NCI-H510A (cell line): ENCODE measurements around the gene JPT2.

Experiments used
- DNase-seq: peaks from one replicate; lab custom pipeline; 2025; lab: John Stamatoyannopoulos, UW

The JPT2 gene, protein sequence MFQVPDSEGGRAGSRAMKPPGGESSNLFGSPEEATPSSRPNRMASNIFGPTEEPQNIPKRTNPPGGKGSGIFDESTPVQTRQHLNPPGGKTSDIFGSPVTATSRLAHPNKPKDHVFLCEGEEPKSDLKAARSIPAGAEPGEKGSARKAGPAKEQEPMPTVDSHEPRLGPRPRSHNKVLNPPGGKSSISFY

DNA sequence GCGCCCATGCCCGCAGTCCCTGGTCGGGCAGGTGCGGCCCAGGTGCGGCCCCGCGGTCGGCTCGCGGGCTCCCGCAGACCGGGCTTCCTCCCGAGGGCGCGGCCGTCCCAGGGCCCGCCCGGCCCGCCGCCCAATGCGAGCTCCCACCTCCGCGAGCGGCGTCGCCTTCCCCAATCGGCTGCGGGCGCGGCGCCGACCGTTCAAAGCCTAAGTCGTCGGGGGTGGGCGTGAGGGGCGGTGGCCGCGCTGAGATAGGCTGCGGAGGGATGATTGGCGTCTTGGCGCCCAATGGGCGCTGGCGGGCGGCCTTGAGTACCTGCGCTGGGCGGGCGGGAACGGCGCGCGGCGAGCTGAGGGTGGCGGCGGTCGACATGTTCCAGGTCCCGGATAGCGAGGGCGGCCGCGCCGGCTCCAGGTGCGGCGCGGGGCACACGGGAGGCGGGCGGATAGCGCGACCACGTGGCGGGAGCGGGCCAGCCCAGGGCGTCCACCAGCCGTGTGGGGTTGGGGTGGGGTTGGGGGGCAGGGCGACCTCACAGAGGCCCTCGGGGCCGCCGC is at the start of gene JPT2:
JPT2 (plus strand) TSS at position 338 of the 558 bp plus-strand sequence; CDS start at position 372, 34 bp downstream.
- peak; percentile 91 for DNase-seq

DNA sequence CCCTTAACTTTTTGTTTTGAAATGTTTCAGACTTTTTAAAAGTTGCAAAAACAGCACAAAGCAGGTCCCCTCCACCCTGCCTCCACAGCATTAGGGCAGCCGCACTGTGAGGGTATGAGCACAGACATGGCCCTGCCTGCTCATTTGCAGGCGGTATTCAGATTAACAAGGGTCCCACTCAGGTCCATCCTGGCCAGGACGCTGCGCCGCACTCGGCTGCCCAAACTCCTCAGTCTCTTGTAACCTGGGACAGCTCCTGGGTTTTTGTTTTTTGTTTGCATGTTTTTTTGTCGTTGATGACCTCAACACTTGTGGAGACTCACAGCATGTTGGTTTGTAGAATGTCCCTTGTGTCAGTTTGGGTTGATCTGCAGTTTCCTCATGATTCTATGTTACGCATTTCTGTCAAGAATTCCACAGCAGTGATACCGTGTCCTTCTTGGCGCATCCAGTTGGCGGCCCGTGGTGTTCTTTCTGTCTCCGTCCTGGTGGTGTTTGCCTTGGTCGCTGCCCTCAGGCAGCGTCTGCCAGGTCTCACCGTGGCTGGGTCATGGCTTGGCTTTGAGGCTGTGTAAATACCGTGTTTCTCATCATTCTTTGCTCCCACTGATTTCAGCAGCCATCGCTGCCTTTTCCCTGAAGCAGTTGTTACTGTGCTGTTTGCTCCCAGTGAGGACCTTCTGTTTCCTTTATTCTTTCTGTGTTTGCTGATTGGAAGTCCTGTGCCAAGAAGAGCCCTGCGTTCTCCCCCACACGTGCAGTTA is 47.4 kb upstream of the JPT2 start:
- DNase-seq, result no peak

DNA sequence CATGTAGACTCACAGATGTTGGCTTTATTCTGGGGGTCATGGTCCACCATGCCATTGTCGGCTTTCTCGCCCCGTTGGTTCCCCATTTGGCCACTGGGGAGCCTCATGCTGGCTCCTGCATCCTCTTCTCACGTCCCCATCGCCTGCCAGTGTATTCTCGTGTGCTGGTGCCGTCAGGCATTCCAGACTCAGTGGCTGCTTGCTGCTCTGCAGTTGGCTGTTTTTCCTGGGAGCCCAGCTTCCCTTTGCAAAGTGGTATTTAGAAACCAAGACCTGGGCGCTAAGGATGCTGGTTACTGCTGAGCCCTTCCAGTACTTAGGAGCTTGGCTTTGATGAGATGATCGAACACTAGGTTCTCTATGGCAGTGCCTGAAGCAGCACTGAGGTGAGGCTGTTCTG is 46.8 kb upstream of the JPT2 start:
- no peak for DNase-seq

DNA sequence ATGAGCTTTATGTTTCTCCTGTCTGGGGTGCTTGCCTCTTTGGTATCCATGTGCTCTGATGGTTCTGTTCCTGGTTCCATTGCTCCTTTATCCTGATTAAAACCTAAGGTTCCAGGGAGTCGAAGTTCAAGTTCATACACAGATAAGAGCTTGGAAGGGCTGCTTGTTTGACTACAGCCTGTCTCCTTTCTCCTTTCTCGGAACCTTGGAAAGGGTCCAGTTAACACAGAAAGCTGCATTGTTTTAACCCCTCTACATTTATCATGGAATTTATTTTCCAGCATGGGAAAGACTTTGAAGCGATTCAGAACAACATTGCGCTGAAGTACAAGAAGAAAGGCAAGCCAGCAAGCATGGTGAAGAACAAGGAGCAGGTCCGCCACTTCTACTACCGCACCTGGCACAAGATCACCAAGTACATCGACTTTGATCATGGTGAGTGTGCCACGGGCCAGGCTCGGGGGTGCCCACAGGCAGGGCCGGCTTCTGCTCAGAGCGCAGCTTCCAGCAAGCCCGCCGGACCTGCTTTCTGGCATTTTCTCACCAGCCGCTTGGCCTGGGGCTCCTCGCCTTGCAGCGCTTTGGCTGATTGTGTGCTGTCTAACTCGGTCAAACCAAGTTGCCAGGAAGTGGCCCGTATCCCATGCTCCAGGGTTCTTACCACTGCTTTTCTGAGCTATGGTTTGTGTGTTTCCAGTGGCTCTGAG is 46.0 kb upstream of the JPT2 start:
- no peak for DNase-seq

DNA sequence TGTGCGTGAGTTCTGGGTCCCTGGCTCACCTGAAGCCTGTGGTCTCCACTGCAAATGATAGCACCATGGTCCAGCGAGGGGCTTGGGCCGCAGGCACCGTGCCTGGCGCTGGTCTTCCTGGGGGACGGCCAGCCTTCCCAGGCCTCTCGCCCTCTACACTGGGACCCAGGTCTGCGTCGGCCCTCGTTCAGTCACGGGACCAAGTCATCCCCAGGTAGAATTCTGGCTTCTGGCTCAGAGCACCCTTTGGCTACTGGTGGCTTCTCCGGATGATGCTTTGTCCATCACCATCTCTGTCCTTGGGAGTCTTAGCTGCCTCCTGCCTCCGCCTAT is 45.5 kb upstream of the JPT2 start:
- DNase-seq, result no peak

DNA sequence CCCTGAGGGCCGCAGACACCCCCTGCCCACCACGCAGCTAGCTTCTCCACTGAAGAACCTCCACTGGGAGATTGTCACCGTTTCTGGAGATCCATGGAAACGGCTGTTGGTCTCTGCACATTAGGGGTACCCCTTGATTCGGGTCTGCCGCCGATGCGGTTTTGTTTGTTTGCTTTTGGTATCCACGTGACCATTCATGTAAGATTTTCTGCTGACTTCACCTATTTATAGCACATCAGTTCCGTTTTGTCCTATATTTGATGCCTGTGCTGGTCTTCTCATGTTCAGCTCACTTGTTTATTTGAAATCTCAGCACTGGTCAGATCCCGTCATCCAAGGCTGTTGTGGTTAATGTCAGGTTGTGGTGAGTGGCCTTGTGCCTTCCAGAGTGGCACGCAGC is 44.8 kb upstream of the JPT2 start:
- no peak for DNase-seq

DNA sequence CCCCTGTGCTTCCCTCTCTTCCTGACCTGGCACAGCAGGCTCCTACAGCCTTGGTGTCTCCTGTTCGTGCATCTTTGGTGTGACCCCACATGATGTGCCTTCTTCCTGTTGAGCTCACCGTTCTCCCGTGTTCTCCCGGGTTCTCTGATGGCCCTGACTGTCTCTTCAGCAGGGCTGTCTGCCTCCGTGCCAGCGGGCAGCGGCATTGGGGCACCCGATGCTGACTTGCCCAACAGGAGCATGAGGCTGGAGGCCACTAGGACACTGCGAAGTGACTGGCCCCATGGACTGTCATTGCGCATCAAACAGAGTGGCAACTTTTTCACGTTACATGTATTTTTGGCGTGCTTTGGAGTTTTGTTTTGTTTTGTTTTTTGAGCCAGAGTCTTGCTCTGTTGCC is 43.5 kb upstream of the JPT2 start:
- no peak for DNase-seq

DNA sequence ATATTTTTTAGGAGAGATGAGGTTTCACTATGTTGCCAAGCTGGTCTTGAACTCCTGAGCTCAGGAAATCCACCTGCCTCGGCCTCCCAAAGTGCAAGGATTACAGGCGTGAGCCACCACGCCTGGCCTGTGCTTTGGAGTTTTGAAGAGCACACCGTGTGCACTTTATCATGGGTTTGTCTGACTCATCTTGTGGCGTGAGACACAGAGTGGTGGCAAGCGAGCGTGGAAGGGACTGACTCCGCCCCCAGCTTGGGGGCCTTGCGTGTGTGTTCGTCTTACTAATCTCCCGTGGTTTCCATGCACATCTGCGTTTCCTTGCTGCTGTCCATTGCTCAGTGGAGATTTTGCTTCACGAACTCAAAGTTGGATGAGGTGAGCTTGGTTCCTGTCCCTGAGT is 43.0 kb upstream of the JPT2 start:
- no peak for DNase-seq

DNA sequence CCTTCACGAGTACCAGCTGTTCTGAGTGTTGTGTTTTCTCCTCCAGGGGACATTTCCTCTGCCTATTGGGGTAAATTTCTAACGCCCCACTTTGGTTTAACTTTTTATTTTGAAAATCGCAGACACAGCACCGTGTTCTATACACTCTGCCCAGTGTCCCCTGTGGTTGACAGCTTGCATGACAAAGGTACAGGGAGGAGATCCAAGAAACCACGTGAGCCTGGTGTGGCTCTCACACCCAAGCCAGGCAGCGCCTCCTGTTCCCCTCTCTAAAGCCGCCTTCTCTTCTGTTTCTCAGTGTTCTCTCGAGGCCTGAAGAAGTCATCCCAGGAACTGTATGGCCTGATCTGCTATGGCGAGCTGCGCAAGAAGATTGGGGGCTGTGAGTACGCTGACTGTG is 40.6 kb upstream of the JPT2 start:
- DNase-seq, result no peak

DNA sequence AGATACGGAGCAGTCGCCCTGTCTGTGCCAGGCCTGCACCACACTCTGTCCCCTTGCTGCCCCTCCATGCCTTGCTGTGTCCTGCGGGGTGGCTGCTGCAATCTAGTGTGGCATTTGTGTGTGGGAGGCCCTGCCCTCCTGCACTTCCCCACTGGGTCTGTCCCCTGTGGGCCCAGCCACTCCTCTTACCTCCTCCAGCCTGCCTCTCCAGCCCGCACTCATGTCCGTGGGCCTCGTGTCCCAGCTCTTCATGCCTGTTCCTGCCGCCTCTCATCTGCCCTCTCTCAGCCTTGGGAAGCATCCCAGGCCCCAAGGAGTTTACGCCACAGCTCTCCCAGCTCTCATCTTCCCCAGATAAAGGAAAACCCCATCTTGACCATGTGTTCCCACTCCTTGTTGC is 39.3 kb upstream of the JPT2 start:
- DNase-seq, result no peak

DNA sequence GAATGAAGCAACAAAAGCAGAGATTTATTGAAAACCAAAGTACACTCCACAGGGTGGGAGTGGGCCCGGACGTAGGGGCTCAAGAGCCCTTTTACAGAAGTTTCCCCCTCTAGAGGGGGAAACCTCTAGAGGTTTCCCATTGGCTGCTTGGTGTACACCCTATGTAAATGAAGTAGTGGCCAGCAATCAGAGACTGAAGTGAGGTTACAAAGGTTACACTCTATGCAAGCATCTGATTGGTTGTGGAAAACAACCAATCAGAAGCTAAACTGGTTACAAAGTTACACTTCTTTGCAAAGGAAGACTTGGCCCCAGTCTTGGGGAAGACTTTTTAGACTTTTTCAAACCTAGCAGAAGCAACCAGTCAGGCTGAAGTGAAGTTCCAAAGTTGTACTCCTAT is 38.8 kb upstream of the JPT2 start:
- no peak for DNase-seq

DNA sequence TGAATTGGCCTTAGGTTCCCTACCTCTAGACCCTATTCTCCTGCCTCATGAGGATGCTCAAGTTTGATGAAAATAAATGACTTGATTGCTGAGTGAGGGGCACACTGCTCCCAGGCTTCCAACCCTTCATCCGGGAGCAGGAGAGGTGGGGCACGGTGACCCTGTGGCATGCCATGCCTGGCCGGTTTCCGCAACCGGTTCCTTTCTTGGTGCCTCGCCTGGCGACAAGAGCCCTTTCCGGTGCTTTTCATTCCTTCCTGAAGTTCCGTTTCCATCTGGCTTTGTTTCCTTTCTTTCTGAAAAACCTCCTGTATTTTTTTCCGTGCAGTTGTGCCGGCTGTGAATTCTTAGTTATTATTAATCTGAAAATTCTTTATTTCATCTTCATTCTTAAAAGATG is 38.2 kb upstream of the JPT2 start:
- DNase-seq, result no peak

DNA sequence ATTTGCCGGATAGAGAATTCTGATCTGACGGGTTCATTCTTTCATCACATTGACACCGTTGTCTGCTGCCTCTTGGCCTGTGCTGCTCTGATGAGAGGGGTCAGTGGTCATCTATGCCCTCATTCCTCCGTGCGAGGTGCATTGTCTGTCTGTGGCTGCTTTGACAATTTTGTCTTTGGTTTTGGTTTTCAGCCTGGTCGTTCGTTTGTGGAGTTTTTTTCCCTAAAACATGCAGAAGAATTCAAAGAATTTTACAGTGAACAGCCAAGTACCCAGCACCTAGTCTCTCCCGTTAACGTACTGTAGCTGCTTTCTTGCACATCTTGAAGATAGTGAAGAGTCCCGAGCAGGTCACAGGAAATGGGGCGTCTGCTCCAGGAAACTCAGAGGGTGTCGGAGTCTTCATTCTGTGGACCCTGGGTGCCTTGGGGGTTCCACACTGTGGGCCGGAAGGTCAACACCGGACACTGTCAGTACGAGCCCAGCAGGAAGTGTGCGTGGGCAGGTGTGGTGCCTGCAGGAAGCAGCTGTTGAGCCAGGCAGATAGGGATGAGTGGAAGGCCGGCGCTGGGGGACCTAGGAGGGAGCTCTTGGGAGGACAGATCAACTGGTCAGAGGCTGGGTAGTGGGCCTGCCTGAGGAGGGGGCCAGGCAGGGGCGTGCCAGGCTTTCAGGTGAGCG is 37.7 kb upstream of the JPT2 start:
- DNase-seq, result no peak

DNA sequence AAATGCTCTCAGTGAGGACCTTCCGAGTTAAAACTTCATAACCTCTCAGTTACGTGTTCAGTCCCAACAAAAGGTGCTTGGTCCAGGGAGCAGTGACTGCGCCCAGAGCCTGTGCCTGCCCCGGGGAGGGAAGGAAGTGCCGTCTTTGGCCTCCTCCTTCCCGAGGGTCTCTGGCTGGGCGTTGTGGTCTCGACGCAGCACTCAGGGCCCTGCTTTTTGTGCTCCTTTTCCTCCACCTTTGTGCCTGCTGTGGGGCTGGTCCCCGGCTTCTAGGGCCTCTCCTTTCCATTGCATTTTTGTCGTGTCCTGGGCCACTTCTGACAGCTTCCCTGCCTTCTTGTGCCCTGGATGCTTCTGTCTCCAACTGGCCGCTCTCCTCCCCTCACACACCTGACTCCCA is 36.8 kb upstream of the JPT2 start:
- DNase-seq, result no peak

DNA sequence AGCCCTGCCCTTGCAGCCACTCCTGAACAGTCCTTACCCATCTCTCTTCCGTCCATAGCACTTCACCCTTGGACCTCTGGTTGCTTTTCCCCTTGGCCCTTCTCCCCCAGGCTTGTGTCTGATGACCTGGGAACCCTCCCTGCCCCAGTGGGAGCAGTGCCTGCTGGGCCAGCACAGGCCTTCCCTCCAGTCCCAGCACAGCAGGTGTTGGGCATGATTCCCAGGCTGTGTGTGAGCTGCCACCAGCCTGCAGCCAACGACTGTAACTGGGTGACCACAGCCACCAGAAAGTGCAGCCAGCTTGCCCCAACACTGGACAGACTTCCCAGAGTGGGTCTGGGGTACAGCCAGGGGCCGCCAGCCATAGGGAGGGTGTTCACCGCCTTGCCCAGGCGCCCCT is 35.9 kb upstream of the JPT2 start:
- no peak for DNase-seq

DNA sequence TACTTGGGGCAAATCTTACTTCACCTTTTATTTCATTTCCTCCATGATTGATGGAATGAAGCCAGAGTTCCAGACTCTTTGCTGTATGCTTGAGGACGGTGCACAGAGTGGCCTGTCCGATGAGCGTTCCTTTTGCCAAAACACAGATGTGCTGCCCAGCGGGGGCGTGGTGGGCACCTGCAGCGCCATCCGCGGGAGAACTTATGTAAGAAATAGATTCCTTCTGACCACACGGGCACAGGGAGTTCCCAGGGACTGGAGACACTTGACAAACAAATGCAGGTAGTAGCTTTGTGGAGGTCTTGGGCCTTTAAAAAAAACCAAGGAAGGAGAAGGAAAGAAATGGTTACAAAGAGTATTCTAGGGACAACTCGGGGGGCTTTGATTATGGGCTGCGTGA is 35.3 kb upstream of the JPT2 start:
- DNase-seq, result no peak

DNA sequence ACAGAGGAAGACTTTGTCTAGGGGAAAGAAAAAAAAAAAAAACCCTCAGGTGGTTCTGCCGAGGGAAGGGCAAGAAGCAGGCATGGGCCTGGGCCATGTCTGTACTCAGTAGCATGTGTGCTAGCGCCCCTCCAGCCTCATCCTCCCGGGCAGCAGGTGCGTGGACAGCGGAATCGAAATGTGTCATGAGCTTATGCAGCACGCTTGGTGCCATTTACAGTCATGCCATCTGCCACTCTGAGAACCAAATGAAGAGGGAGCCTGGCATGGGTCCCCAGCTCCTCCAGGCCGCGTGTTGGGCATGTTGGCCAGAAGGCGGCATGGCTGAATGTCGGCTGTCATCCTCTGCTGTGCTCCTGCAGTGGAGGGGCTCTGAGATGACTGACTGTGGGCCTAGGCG is 34.6 kb upstream of the JPT2 start:
- DNase-seq, result no peak

DNA sequence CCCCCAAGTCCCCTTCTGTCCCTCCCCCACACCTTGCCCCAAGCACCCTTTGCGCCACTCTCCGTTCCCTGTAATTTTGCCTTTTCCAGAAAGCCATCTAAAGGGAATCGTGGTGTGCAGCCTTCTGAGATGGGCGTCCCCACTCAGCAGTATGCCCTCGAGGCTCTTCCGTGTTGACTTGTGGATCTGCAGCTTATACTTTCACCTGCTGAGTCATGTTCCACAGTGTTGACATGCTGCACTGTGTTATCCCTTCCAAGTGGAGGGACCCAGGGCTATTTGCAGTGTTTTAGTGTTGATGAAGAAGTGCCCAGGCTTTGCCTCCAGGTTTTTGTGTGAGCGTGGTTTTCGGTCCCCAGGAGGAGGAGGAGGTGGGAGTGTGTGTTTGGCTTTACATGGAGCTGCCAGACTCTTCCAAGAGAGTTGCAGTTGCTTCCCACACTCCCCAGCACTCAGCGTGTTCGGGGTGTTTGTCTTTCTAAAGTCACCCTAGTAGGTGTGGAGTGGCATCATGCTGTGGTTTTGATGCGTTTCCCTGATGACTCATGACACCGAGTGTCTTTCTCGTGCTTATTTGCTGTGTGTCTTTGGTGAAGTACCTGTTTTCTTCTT is 32.1 kb upstream of the JPT2 start:
- DNase-seq, result no peak

DNA sequence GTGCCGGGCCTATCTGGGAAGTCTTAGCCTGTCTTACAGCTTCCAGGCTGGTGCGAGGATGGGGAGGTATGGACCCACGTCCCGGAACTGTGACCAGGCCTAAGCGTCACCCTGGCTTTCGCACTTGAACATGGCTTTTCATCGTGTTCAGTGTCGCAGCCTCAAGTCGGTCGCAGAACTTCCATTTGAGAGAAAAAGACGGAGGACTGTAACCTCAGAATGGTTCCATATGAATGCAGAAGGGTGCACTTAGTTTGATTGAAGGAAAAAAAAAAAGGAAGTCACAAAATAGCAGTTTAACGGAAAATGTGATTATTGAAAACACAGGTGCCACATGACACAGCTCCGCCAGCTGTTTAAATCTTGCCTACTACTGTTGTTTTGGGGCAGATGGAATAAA is 30.2 kb upstream of the JPT2 start:
- no peak for DNase-seq

DNA sequence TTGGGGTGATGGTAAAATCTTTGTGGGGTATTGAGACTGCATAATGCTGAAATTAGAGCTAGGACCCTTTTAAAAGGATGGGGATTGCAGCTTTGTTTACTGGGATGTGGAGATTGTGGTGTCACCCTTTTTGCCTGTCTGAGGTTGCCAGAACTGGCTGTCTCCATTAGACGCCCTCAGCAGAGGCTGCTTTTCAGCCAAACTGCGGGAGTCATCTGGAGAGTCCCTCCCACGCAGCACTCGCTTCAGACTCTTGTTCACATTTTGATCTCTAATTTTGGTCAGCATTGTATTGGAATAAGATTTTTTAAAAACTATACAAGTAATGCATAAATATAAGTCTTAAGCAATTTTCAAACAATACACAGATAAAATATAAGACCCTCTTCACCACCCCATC is 27.9 kb upstream of the JPT2 start:
- DNase-seq, result no peak

DNA sequence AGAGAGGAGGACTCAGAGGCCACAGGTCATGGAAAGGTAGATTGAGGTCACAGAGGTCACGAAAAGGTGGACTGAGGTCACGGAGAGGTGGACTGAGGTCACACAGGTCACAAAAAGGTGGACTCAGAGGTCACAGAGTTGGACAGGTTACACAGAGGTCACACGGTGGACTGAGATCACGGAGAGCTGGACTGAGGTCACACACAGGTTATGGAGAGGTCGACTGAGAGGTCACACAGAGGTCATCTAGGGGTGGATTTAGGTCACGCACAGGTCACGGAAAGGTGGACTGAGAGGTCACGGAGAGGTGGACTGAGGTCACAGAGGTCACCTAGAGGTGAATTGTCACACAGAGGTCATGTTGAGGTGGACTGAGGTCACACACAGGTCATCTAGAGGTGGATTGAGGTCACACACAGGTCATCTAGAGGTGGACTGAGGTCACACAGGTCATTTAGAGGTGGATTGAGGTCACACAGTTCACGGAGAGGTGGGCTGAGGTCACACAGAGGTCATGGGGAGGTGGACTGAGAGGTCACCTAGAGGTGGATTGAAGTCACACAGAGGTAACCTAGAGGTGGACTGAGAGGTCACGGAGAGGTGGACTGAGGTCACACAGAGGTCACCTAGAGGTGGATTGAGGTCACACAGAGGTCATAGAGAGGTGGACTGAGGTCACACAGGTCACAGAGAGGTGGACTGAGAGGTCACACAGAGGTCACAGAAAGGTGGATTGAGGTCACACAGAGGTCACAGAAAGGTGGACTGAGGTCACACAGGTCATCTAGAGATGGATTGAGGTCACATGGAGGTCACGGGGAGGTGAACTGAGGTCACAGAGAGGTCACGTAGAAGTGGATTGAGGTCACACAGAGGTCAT is 26.7 kb upstream of the JPT2 start:
- no peak for DNase-seq
